ENCODE measurements around the gene KCNB1.
"Not testable (repeated sequence)": the region's sequence is repeated elsewhere in the genome, so short reads cannot be mapped to it uniquely, and the experiment has no call there.

The KCNB1 gene

DNA sequence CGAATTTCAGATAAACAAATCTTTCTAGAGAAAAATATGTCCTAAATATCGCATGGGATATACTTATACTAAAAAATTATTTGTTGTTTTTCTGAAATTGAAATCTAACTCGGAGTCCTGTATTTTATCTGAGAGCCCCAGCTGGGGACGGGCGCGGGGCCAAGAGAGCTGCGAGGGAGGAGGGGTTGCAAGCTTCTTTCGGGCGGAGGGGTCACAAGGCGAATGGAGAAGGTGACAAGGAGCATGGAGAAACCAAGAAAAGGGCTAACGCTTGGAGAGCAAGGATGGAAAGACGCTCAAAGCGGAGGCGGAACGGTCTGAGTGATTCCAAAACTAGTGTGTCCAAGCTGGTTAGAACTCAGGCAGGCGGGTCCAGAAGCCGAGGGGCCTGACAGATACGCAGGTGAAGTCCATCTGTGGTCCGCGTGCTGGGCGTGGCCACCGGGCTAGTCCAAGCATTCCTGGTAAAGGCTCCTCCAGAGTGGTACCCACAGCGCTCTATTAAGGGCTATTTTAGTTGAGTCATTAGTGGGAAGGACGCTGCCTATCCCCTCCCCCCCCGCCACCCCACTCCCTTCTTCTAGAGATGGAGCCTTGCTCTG is 163.2 kb downstream of the KCNB1 start:
- DNase-seq (ENCODE audit: low spot score in 2 of 2), result no peak
- Mint-ChIP-seq H3K4me1 (peaks cover 17% of the 10 kb centered on the region), H3K9me3 (no peaks in the 10 kb centered on the region), H3K27me3 (peaks cover 60% of the 10 kb centered on the region), H3K36me3 (ENCODE audit: insufficient read depth) (no peaks in the 10 kb centered on the region), H3K27ac (ENCODE audit: low read depth) (no peak overlapping the region), H3K4me3 (peak overlapping the region; percentile 70)
- no peak for ATAC-seq (replicated peaks; ENCODE audit: extremely low read depth, poor library complexity, severe bottlenecking)

- no peaks in the 10 kb centered on the region for H3K36me3 Mint-ChIP-seq (ENCODE audit: insufficient read depth)
- H3K9me3 Mint-ChIP-seq, result no peaks in the 10 kb centered on the region
- H3K4me3 Mint-ChIP-seq, result peak overlapping the region; percentile 70
- DNase-seq (ENCODE audit: low spot score in 2 of 2) (no peak), ATAC-seq (replicated peaks; ENCODE audit: extremely low read depth, poor library complexity, severe bottlenecking) (no peak)
- H3K4me1 Mint-ChIP-seq, result peaks cover 10% of the 10 kb centered on the region
- H3K27me3 Mint-ChIP-seq, result peaks cover 60% of the 10 kb centered on the region
- peak overlapping the region; percentile 25 for H3K27ac Mint-ChIP-seq (ENCODE audit: low read depth)
Measured at GRCh38 chr20:49318430-49319207, 163.8 kb downstream of the KCNB1 start.

GRCh38 chr20:49318091-49318429 is 164.4 kb downstream of the KCNB1 start:
- no peak overlapping the region for H3K27ac Mint-ChIP-seq (ENCODE audit: low read depth)
- peaks cover 60% of the 10 kb centered on the region for H3K27me3 Mint-ChIP-seq
- H3K36me3 Mint-ChIP-seq (ENCODE audit: insufficient read depth), result no peaks in the 10 kb centered on the region
- ATAC-seq (replicated peaks; ENCODE audit: extremely low read depth, poor library complexity, severe bottlenecking), result no peak
- H3K4me3 Mint-ChIP-seq, result peak overlapping the region; percentile 70
- peaks cover 10% of the 10 kb centered on the region for H3K4me1 Mint-ChIP-seq
- no peak for DNase-seq (ENCODE audit: low spot score in 2 of 2)
- H3K9me3 Mint-ChIP-seq, result no peaks in the 10 kb centered on the region

DNA sequence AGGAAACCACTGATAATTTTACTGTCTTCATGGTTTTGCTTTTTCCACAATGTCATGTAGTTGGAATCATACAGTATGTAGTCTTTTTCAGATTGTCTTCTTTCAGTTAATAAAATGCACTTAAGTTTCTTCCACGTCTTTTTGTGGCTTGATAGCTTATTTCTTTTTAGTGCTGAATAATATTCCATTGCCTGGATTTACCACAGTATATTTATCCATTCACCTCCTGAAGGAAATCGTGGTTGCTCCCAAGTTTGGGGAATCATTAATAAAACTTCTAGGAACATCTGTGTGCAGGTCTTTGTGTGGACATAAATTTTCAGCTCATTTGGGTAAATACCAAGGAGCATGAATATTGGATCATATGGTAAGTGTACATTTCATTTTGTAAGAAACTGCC is 165.8 kb downstream of the KCNB1 start:
- Mint-ChIP-seq H3K4me3 (no peak overlapping the region), H3K27me3 (peaks cover 59% of the 10 kb centered on the region), H3K4me1 (peaks cover 10% of the 10 kb centered on the region), H3K9me3 (no peaks in the 10 kb centered on the region), H3K27ac (ENCODE audit: low read depth) (no peak overlapping the region), H3K36me3 (ENCODE audit: insufficient read depth) (no peaks in the 10 kb centered on the region)
- ATAC-seq (replicated peaks; ENCODE audit: extremely low read depth, poor library complexity, severe bottlenecking) (no peak), DNase-seq (ENCODE audit: low spot score in 2 of 2) (no peak)

DNA sequence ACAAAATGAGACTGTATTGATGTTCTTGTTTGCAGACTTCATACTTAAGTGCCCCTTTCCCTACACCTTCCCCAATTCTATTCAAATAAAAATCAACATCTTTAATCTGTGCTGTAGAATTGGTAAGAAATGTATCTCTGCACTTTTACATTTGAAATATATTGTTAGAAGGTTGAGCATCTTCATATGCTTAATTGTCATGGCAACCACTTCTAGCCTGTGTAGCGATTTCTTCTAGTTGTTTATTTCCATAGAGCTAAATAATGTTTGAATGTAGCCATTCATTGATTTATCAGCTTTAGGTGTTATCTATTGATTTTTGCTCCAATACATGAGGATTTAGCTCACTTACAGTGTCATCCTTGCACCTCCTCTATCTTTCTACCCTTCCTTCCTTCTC is 166.9 kb downstream of the KCNB1 start:
- DNase-seq (ENCODE audit: low spot score in 2 of 2), result no peak
- H3K27me3 Mint-ChIP-seq, result peaks cover 59% of the 10 kb centered on the region
- no peaks in the 10 kb centered on the region for H3K36me3 Mint-ChIP-seq (ENCODE audit: insufficient read depth)
- H3K4me3 Mint-ChIP-seq, result no peak overlapping the region
- no peak for ATAC-seq (replicated peaks; ENCODE audit: extremely low read depth, poor library complexity, severe bottlenecking)
- H3K9me3 Mint-ChIP-seq, result no peaks in the 10 kb centered on the region
- no peak overlapping the region for H3K27ac Mint-ChIP-seq (ENCODE audit: low read depth)
- peaks cover 10% of the 10 kb centered on the region for H3K4me1 Mint-ChIP-seq

DNA sequence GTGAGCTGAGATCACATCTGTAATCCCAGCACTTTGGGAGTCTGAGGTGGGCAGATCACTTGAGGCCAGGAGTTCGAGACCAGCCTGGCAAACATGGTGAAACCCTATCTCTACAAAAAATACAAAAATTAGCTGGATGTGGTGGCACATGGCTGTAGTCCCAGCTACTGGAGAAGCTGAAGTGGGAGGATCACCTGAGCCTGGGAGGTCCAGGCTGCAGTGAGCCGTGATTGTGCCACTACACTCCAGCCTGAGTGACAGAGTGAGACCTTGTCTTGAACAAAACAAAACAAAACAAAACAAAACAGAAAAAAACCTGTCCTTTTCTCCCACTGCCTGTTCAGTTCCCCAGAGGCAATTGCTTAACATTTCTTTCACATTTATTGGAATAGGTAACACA is 168.4 kb downstream of the KCNB1 start:
- H3K27ac Mint-ChIP-seq (ENCODE audit: low read depth); H3K4me3 Mint-ChIP-seq; H3K36me3 Mint-ChIP-seq (ENCODE audit: insufficient read depth); H3K4me1 Mint-ChIP-seq; ATAC-seq (replicated peaks; ENCODE audit: extremely low read depth, poor library complexity, severe bottlenecking); H3K9me3 Mint-ChIP-seq; DNase-seq (ENCODE audit: low spot score in 2 of 2): not testable (repeated sequence)
- peaks cover 51% of the 10 kb centered on the region for H3K27me3 Mint-ChIP-seq
